ENCODE measurements around the gene WWC1. TPM values are rescaled to one million over a fixed set of nuclear protein-coding genes. Genes with fewer than 3 reads are reported as not detected.
"Not testable (repeated sequence)": the region's sequence is repeated elsewhere in the genome, so short reads cannot be mapped to it uniquely, and the experiment has no call there.

Gene WWC1
- total RNA-seq, 1 experiment from 2014 or later, result 98.5 TPM

- in situ Hi-C loops (cut with HindIII; ENCODE audit: low pct_unique_long_range_greater_than_20kb, low sequenced_read_pairs), result no loop called here
Measured at GRCh38 chr5:168319774-168320173, 28.3 kb downstream of the WWC1 start.

GRCh38 chr5:168320805-168321204 lies 29.4 kb downstream of the WWC1 start:
- DNase-seq (ENCODE audit: low read depth), result no peak
- in situ Hi-C loops (cut with HindIII; ENCODE audit: low pct_unique_long_range_greater_than_20kb, low sequenced_read_pairs), result no loop called here

More at GRCh38 chr5:168319774-168320173, 28.3 kb downstream of the WWC1 start:
- no peak for DNase-seq (ENCODE audit: low read depth)

GRCh38 chr5:168324859-168325630 lies 33.6 kb downstream of the WWC1 start:
- peak; percentile 83 for DNase-seq (ENCODE audit: low read depth)
- in situ Hi-C loops (cut with HindIII; ENCODE audit: low pct_unique_long_range_greater_than_20kb, low sequenced_read_pairs), result no loop called here

- no peak for DNase-seq (ENCODE audit: low read depth)
- in situ Hi-C loops (cut with HindIII; ENCODE audit: low pct_unique_long_range_greater_than_20kb, low sequenced_read_pairs), result no loop called here
Measured at GRCh38 chr5:168327019-168327421, 35.6 kb downstream of the WWC1 start.

- in situ Hi-C loops (cut with HindIII; ENCODE audit: low pct_unique_long_range_greater_than_20kb, low sequenced_read_pairs), result no loop called here
- no peak for DNase-seq (ENCODE audit: low read depth)
Measured at GRCh38 chr5:168327451-168327850, 36.0 kb downstream of the WWC1 start.

GRCh38 chr5:168327994-168328393 lies 36.5 kb downstream of the WWC1 start:
- in situ Hi-C loops (cut with HindIII; ENCODE audit: low pct_unique_long_range_greater_than_20kb, low sequenced_read_pairs), result no loop called here
- no peak for DNase-seq (ENCODE audit: low read depth)

- DNase-seq (ENCODE audit: low read depth), result peak; percentile 53
- in situ Hi-C loops (cut with HindIII; ENCODE audit: low pct_unique_long_range_greater_than_20kb, low sequenced_read_pairs), result no loop called here
Measured at GRCh38 chr5:168328814-168329213, 37.4 kb downstream of the WWC1 start.

- peak; percentile 56 for DNase-seq (ENCODE audit: low read depth)
Measured at GRCh38 chr5:168329302-168329701, 37.9 kb downstream of the WWC1 start.

GRCh38 chr5:168332042-168332441 lies 40.6 kb downstream of the WWC1 start:
- in situ Hi-C loops (cut with HindIII; ENCODE audit: low pct_unique_long_range_greater_than_20kb, low sequenced_read_pairs), result no loop called here
- DNase-seq (ENCODE audit: low read depth), result peak; percentile 45

More at GRCh38 chr5:168329302-168329701, 37.9 kb downstream of the WWC1 start:
- in situ Hi-C loops (cut with HindIII; ENCODE audit: low pct_unique_long_range_greater_than_20kb, low sequenced_read_pairs), result no loop called here

GRCh38 chr5:168334280-168334679 lies 42.8 kb downstream of the WWC1 start:
- DNase-seq (ENCODE audit: low read depth), result no peak
- in situ Hi-C loops (cut with HindIII; ENCODE audit: low pct_unique_long_range_greater_than_20kb, low sequenced_read_pairs), result no loop called here

- peak; percentile 92 for DNase-seq (ENCODE audit: low read depth)
- in situ Hi-C loops (cut with HindIII; ENCODE audit: low pct_unique_long_range_greater_than_20kb, low sequenced_read_pairs), result no loop called here
Measured at GRCh38 chr5:168334695-168335094, 43.2 kb downstream of the WWC1 start.

- in situ Hi-C loops (cut with HindIII; ENCODE audit: low pct_unique_long_range_greater_than_20kb, low sequenced_read_pairs), result no loop called here
- no peak for DNase-seq (ENCODE audit: low read depth)
Measured at GRCh38 chr5:168337361-168337760, 45.9 kb downstream of the WWC1 start.

GRCh38 chr5:168339109-168339771 lies 47.8 kb downstream of the WWC1 start:
- in situ Hi-C loops (cut with HindIII; ENCODE audit: low pct_unique_long_range_greater_than_20kb, low sequenced_read_pairs), result no loop called here
- DNase-seq (ENCODE audit: low read depth), result no peak

GRCh38 chr5:168339772-168340140 lies 48.3 kb downstream of the WWC1 start:
- not testable (repeated sequence) for DNase-seq (ENCODE audit: low read depth)
- in situ Hi-C loops (cut with HindIII; ENCODE audit: low pct_unique_long_range_greater_than_20kb, low sequenced_read_pairs), result loop anchor here (5.0 kb wide), 1 partner anchor 63 kb away; no protein-coding TSS in a partner anchor

GRCh38 chr5:168340487-168340886 lies 49.0 kb downstream of the WWC1 start:
- DNase-seq (ENCODE audit: low read depth), result no peak
- in situ Hi-C loops (cut with HindIII; ENCODE audit: low pct_unique_long_range_greater_than_20kb, low sequenced_read_pairs), result loop anchor here (5.0 kb wide), 1 partner anchor 62 kb away; no protein-coding TSS in a partner anchor

- DNase-seq (ENCODE audit: low read depth), result no peak
Measured at GRCh38 chr5:168341178-168341577, 49.7 kb downstream of the WWC1 start.

GRCh38 chr5:168342151-168342825 lies 50.8 kb downstream of the WWC1 start:
- no peak for DNase-seq (ENCODE audit: low read depth)
- in situ Hi-C loops (cut with HindIII; ENCODE audit: low pct_unique_long_range_greater_than_20kb, low sequenced_read_pairs), result loop anchor here (5.0 kb wide), 1 partner anchor 60 kb away; no protein-coding TSS in a partner anchor

More at GRCh38 chr5:168341178-168341577, 49.7 kb downstream of the WWC1 start:
- in situ Hi-C loops (cut with HindIII; ENCODE audit: low pct_unique_long_range_greater_than_20kb, low sequenced_read_pairs), result loop anchor here (5.0 kb wide), 1 partner anchor 61 kb away; no protein-coding TSS in a partner anchor

- in situ Hi-C loops (cut with HindIII; ENCODE audit: low pct_unique_long_range_greater_than_20kb, low sequenced_read_pairs), result loop anchor here (5.0 kb wide), 1 partner anchor 59 kb away; no protein-coding TSS in a partner anchor
- DNase-seq (ENCODE audit: low read depth), result no peak
Measured at GRCh38 chr5:168342985-168343384, 51.5 kb downstream of the WWC1 start.

- DNase-seq (ENCODE audit: low read depth), result peak; percentile 76
- in situ Hi-C loops (cut with HindIII; ENCODE audit: low pct_unique_long_range_greater_than_20kb, low sequenced_read_pairs), result no loop called here
Measured at GRCh38 chr5:168346417-168346816, 55.0 kb downstream of the WWC1 start.

Data from Caki2 (cell line).